ENCODE data around the gene VPS16.

The VPS16 gene

DNA sequence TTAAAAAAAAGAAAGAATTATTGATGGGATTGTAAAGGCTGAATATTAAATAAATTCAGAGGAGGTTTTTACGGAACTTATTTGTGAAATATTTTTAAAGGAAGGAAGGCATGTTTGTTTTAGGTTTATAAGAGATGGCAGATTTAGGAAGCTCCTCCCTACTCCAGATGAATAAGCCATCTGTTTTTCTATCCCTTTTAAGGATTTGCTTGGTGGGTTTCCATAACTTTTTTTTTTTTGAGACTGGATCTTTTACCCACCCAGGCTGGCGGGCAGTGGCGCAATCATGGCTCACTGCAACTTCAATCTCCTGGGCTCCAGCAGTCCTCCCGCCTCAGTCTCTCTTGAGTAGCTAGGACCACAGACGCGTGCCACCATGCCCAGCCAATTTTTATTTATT, 63.1 kb downstream of the VPS16 start:
- no peaks in the 10 kb centered on the region for H3K27me3 ChIP-seq (replicated peaks)
- H3K27ac ChIP-seq, result no peak overlapping the region
- H3K4me3 ChIP-seq (ENCODE audit: low read depth, low read length), result no peak overlapping the region
- TF ChIP-seq, protein P1, sequence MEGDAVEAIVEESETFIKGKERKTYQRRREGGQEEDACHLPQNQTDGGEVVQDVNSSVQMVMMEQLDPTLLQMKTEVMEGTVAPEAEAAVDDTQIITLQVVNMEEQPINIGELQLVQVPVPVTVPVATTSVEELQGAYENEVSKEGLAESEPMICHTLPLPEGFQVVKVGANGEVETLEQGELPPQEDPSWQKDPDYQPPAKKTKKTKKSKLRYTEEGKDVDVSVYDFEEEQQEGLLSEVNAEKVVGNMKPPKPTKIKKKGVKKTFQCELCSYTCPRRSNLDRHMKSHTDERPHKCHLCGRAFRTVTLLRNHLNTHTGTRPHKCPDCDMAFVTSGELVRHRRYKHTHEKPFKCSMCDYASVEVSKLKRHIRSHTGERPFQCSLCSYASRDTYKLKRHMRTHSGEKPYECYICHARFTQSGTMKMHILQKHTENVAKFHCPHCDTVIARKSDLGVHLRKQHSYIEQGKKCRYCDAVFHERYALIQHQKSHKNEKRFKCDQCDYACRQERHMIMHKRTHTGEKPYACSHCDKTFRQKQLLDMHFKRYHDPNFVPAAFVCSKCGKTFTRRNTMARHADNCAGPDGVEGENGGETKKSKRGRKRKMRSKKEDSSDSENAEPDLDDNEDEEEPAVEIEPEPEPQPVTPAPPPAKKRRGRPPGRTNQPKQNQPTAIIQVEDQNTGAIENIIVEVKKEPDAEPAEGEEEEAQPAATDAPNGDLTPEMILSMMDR (IDR thresholded peaks at IDR 0.05; ENCODE audit: low read depth, low read length, missing control alignments), result no peak
- H3K36me3 ChIP-seq (replicated peaks), result no peaks in the 10 kb centered on the region
- DNase-seq, result no peak
- in situ Hi-C loops (cut with HindIII; ENCODE audit: low pct_ligation_motif_present, low sequenced_read_pairs), result no loop called here

DNA sequence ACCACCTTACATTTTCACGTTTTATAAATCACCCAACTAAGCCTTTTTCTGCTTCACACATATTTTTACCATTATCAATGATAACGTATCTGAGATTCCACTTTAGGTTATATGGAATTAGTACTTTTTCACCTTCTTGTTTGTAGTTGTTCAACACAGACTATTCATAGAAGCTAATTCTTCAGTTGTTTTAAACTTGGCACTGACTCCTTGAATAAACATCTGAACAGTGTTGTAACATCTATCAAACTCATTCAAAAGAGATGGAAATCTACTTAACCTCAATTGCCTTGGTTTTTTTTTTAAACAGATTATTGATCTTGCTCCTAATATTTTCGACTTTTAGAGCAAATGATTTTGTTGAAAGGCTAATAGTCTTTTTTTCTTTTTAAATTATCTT, 67.0 kb downstream of the VPS16 start:
- H3K4me3 ChIP-seq (ENCODE audit: low read depth, low read length), result no peak overlapping the region
- H3K27me3 ChIP-seq (replicated peaks), result no peaks in the 10 kb centered on the region
- no peaks in the 10 kb centered on the region for H3K36me3 ChIP-seq (replicated peaks)
- in situ Hi-C loops (cut with HindIII; ENCODE audit: low pct_ligation_motif_present, low sequenced_read_pairs), result no loop called here
- DNase-seq, result no peak
- TF ChIP-seq, protein P1 (IDR thresholded peaks at IDR 0.05; ENCODE audit: low read depth, low read length, missing control alignments), result no peak
- no peak overlapping the region for H3K27ac ChIP-seq

DNA sequence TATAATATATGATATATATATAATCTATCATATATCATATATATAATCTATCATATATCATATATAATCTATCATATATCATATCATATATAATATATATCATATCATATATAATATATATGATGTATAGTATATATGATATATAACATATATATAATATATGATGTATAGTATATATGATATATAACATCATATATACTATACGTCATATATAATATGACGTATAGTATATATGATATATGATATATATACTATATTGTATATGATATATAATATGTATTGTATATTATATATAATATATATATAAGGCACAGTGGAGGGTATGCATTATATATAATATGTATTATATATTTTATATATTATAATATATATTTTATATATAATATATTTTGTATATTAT, 69.4 kb downstream of the VPS16 start:
- Histone ChIP-seq H3K4me3 (ENCODE audit: low read depth, low read length) (no peak overlapping the region), H3K36me3 (replicated peaks) (no peaks in the 10 kb centered on the region), H3K27ac (no peak overlapping the region), H3K27me3 (replicated peaks) (no peaks in the 10 kb centered on the region)
- TF ChIP-seq, protein P1 (IDR thresholded peaks at IDR 0.05; ENCODE audit: low read depth, low read length, missing control alignments), result no peak
- in situ Hi-C loops (cut with HindIII; ENCODE audit: low pct_ligation_motif_present, low sequenced_read_pairs), result no loop called here
- DNase-seq, result no peak

DNA sequence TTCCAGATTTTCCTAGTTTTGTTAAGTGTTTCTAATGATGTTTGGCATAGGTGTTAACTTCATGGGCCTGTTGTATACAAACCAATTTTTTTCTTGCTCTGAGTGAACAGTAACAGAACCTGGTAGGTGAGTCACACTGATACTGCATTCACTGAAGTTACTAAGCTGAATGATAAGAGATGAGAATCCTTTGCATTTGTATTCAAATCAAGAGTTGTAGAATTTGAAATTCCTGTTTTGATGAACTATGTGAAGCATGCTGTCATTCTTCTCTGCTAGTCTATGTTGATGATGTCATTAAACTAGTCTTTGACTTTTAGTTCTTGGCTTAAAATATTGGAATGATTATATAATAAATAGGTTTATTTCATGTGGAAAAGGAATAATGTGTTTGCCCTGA, 70.7 kb downstream of the VPS16 start:
- H3K36me3 ChIP-seq (replicated peaks), result no peaks in the 10 kb centered on the region
- no peak for DNase-seq
- H3K4me3 ChIP-seq (ENCODE audit: low read depth, low read length), result no peak overlapping the region
- in situ Hi-C loops (cut with HindIII; ENCODE audit: low pct_ligation_motif_present, low sequenced_read_pairs), result no loop called here
- TF ChIP-seq, protein P1 (IDR thresholded peaks at IDR 0.05; ENCODE audit: low read depth, low read length, missing control alignments), result no peak
- no peak overlapping the region for H3K27ac ChIP-seq
- no peaks in the 10 kb centered on the region for H3K27me3 ChIP-seq (replicated peaks)

DNA sequence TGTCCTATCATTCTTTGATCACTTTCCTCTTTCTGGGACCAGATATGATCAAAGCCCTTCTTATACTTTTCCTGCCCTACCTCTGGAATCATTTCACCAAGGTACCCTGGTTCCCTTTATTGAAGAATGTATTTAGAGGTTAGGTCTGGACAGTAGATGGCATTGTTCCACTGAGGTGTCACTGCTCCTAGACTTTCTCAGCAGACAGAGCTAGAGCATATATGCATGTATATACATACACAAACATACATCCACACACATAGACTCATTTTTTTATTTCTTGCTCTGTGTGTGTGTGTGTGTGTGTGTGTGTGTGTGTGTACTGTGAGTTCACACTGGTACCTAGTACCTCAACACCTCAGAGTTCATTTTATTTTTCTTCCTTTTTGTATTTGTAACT, 73.6 kb downstream of the VPS16 start:
- in situ Hi-C loops (cut with HindIII; ENCODE audit: low pct_ligation_motif_present, low sequenced_read_pairs), result no loop called here
- peak; percentile 4 for DNase-seq
- no peak overlapping the region for H3K27ac ChIP-seq
- H3K27me3 ChIP-seq (replicated peaks), result no peaks in the 10 kb centered on the region
- TF ChIP-seq, protein P1 (IDR thresholded peaks at IDR 0.05; ENCODE audit: low read depth, low read length, missing control alignments), result peak; percentile 50
- no peak overlapping the region for H3K4me3 ChIP-seq (ENCODE audit: low read depth, low read length)
- no peaks in the 10 kb centered on the region for H3K36me3 ChIP-seq (replicated peaks)

All from brain microvascular endothelial cell (primary cell).